ENCODE measurements around the gene RBKS. TPM values are rescaled to one million over a fixed set of nuclear protein-coding genes. Genes with fewer than 3 reads are reported as not detected.

Gene RBKS
- total and polyA plus RNA-seq, 2 of the 13 experiments (the other 11 are each of a cell fraction or from before 2014, with no cell fraction given): 7.7 to 8.3 TPM

GRCh38 chr2:27771548-27772335 is 118.4 kb downstream of the RBKS start, which contains the start of gene MRPL33 (continued):
- TF ChIP-seq BCLAF1 (IDR thresholded peaks at IDR 0.05) (no peak), KLF6 (CRISPR knock-in tag; IDR thresholded peaks at IDR 0.05) (peak; percentile 88), HNRNPUL1 (IDR thresholded peaks at IDR 0.05; ENCODE audit: low read depth, low read length) (no peak), KLF11 (CRISPR knock-in tag; IDR thresholded peaks at IDR 0.05) (no peak; the same call in 1 of the 2 replicates), ZNF839 (CRISPR knock-in tag; IDR thresholded peaks at IDR 0.05; ENCODE audit: borderline replicate concordance) (peak; percentile 98; the same call in 1 of the 2 replicates), ZNF34 (CRISPR knock-in tag; IDR thresholded peaks at IDR 0.05; ENCODE audit: borderline replicate concordance) (peak; percentile 64; the same call in 1 of the 2 replicates), PHB2 (IDR thresholded peaks at IDR 0.05; ENCODE audit: partially characterized antibody) (no peak), ZNF691 (CRISPR knock-in tag; IDR thresholded peaks at IDR 0.05; ENCODE audit: borderline replicate concordance, low read depth) (peak; percentile 87), FOXK2 (IDR thresholded peaks at IDR 0.05) (peak; percentile 70), HNRNPLL (IDR thresholded peaks at IDR 0.05; ENCODE audit: low read depth, low read length, poor library complexity, severe bottlenecking) (peak; percentile 74), ZMYM4 (CRISPR knock-in tag; IDR thresholded peaks at IDR 0.05) (peak; percentile 95), RARA (CRISPR knock-in tag; IDR thresholded peaks at IDR 0.05) (peak; percentile 60), YY1 (IDR thresholded peaks at IDR 0.05; ENCODE audit: insufficient read depth, insufficient replicate concordance, low read depth, low read length) (peak; percentile 88)
- TF ChIP-seq, protein P1, sequence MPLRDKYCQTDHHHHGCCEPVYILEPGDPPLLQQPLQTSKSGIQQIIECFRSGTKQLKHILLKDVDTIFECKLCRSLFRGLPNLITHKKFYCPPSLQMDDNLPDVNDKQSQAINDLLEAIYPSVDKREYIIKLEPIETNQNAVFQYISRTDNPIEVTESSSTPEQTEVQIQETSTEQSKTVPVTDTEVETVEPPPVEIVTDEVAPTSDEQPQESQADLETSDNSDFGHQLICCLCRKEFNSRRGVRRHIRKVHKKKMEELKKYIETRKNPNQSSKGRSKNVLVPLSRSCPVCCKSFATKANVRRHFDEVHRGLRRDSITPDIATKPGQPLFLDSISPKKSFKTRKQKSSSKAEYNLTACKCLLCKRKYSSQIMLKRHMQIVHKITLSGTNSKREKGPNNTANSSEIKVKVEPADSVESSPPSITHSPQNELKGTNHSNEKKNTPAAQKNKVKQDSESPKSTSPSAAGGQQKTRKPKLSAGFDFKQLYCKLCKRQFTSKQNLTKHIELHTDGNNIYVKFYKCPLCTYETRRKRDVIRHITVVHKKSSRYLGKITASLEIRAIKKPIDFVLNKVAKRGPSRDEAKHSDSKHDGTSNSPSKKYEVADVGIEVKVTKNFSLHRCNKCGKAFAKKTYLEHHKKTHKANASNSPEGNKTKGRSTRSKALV (CRISPR knock-in tag; IDR thresholded peaks at IDR 0.05): peak; percentile 34; the same call in 1 of the 2 replicates
- TF ChIP-seq, protein P2, sequence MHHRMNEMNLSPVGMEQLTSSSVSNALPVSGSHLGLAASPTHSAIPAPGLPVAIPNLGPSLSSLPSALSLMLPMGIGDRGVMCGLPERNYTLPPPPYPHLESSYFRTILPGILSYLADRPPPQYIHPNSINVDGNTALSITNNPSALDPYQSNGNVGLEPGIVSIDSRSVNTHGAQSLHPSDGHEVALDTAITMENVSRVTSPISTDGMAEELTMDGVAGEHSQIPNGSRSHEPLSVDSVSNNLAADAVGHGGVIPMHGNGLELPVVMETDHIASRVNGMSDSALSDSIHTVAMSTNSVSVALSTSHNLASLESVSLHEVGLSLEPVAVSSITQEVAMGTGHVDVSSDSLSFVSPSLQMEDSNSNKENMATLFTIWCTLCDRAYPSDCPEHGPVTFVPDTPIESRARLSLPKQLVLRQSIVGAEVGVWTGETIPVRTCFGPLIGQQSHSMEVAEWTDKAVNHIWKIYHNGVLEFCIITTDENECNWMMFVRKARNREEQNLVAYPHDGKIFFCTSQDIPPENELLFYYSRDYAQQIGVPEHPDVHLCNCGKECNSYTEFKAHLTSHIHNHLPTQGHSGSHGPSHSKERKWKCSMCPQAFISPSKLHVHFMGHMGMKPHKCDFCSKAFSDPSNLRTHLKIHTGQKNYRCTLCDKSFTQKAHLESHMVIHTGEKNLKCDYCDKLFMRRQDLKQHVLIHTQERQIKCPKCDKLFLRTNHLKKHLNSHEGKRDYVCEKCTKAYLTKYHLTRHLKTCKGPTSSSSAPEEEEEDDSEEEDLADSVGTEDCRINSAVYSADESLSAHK (CRISPR knock-in tag; IDR thresholded peaks at IDR 0.05; ENCODE audit: borderline replicate concordance): 0 out of 2 replicates have a peak, but pooled peaks have one; percentile 40
- TF ChIP-seq, protein P3, sequence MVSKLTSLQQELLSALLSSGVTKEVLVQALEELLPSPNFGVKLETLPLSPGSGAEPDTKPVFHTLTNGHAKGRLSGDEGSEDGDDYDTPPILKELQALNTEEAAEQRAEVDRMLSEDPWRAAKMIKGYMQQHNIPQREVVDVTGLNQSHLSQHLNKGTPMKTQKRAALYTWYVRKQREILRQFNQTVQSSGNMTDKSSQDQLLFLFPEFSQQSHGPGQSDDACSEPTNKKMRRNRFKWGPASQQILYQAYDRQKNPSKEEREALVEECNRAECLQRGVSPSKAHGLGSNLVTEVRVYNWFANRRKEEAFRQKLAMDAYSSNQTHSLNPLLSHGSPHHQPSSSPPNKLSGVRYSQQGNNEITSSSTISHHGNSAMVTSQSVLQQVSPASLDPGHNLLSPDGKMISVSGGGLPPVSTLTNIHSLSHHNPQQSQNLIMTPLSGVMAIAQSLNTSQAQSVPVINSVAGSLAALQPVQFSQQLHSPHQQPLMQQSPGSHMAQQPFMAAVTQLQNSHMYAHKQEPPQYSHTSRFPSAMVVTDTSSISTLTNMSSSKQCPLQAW (CRISPR knock-in tag; IDR thresholded peaks at IDR 0.05): peak; percentile 93

Measured in HepG2 (cell line).